HEK293 (cell line): ENCODE data around the gene UBL5.

ENCODE experiments used
- EGR2 ChIP-seq: fragments of 450-650 bp; formaldehyde crosslinking; IDR thresholded peaks from 2 replicates; pipeline ENCODE4 v1.5.1; 2016; ENCODE audit warnings: low read depth, missing biosample characterization, missing genetic modification characterization
- GLIS2 ChIP-seq: fragments of 450-650 bp; formaldehyde crosslinking; IDR thresholded peaks from 2 replicates; pipeline ENCODE4 v1.5.1; 2016; ENCODE audit warnings: missing biosample characterization, missing genetic modification characterization
- KLF1 ChIP-seq: fragments of 450-650 bp; formaldehyde crosslinking; IDR thresholded peaks from 2 replicates; pipeline ENCODE4 v1.5.1; 2016; ENCODE audit warnings: missing biosample characterization, missing genetic modification characterization
- KLF9 ChIP-seq: fragments of 450-650 bp; formaldehyde crosslinking; IDR thresholded peaks from 2 replicates; pipeline ENCODE4 v1.5.1; 2016; ENCODE audit warnings: missing biosample characterization, missing genetic modification characterization, low read depth
- PATZ1 ChIP-seq: fragments of 450-650 bp; formaldehyde crosslinking; IDR thresholded peaks from 2 replicates; pipeline ENCODE4 v1.5.1; 2016; ENCODE audit warnings: missing biosample characterization, missing genetic modification characterization
- PRDM6 ChIP-seq: fragments of 450-650 bp; formaldehyde crosslinking; IDR thresholded peaks from 2 replicates; pipeline ENCODE4 v1.5.1; 2017; ENCODE audit warnings: missing biosample characterization, missing genetic modification characterization
- RBAK ChIP-seq: fragments of 450-650 bp; formaldehyde crosslinking; IDR thresholded peaks from 2 replicates; pipeline ENCODE4 v1.5.1; 2016; ENCODE audit warnings: missing biosample characterization, missing genetic modification characterization
- SP2 ChIP-seq: fragments of 450-650 bp; formaldehyde crosslinking; IDR thresholded peaks from 2 replicates; pipeline ENCODE4 v1.5.1; 2016; ENCODE audit warnings: missing biosample characterization, missing genetic modification characterization
- SP3 ChIP-seq: fragments of 450-650 bp; formaldehyde crosslinking; IDR thresholded peaks from 2 replicates; pipeline ENCODE4 v1.5.1; 2016; ENCODE audit warnings: missing biosample characterization, missing genetic modification characterization
- SP7 ChIP-seq: fragments of 450-650 bp; formaldehyde crosslinking; IDR thresholded peaks from 2 replicates; pipeline ENCODE4 v1.5.1; 2016; ENCODE audit warnings: missing biosample characterization, missing genetic modification characterization
- TRIM28 ChIP-seq: IDR thresholded peaks from 2 replicates; pipeline ENCODE4 v1.6.1; 2011; ENCODE audit warnings: low read length, control low read depth, borderline replicate concordance
- ZFHX2 ChIP-seq: fragments of 450-650 bp; formaldehyde crosslinking; conservative IDR thresholded peaks from 2 replicates; pipeline ENCODE4 v1.5.1; 2016; ENCODE audit warnings: missing biosample characterization, missing genetic modification characterization
- ZIC2 ChIP-seq: fragments of 450-650 bp; formaldehyde crosslinking; IDR thresholded peaks from 2 replicates; pipeline ENCODE4 v1.5.1; 2016; ENCODE audit warnings: missing biosample characterization, missing genetic modification characterization
- ZNF114 ChIP-seq: fragments of 450-650 bp; formaldehyde crosslinking; IDR thresholded peaks from 2 replicates; pipeline ENCODE4 v1.5.0; 2017; ENCODE audit warnings: missing biosample characterization, missing genetic modification characterization
- ZNF169 ChIP-seq: fragments of 450-650 bp; formaldehyde crosslinking; IDR thresholded peaks from 2 replicates; pipeline ENCODE4 v1.5.1; 2016; ENCODE audit warnings: missing biosample characterization, missing genetic modification characterization
- ZNF211 ChIP-seq: fragments of 450-650 bp; formaldehyde crosslinking; IDR thresholded peaks from 2 replicates; pipeline ENCODE4 v1.5.1; 2016; ENCODE audit warnings: low read depth, missing biosample characterization, missing genetic modification characterization
- ZNF248 ChIP-seq: fragments of 450-650 bp; formaldehyde crosslinking; IDR thresholded peaks from 2 replicates; pipeline ENCODE4 v1.5.1; 2017; ENCODE audit warnings: missing biosample characterization, missing genetic modification characterization
- ZNF292 ChIP-seq: fragments of 450-650 bp; formaldehyde crosslinking; IDR thresholded peaks from 2 replicates; pipeline ENCODE4 v1.5.1; 2016; ENCODE audit warnings: low read depth, missing biosample characterization, missing genetic modification characterization, borderline replicate concordance
- ZNF324 ChIP-seq: fragments of 450-650 bp; formaldehyde crosslinking; IDR thresholded peaks from 2 replicates; pipeline ENCODE4 v1.5.1; 2016; ENCODE audit warnings: missing biosample characterization, missing genetic modification characterization
- ZNF433 ChIP-seq: fragments of 450-650 bp; formaldehyde crosslinking; IDR thresholded peaks from 2 replicates; pipeline ENCODE4 v1.5.1; 2016; ENCODE audit warnings: missing biosample characterization, missing genetic modification characterization, low read depth
- ZNF449 ChIP-seq: fragments of 450-650 bp; formaldehyde crosslinking; IDR thresholded peaks from 2 replicates; pipeline ENCODE4 v1.5.1; 2017; ENCODE audit warnings: missing biosample characterization, mild to moderate bottlenecking, missing genetic modification characterization, moderate library complexity
- ZNF521 ChIP-seq: fragments of 450-650 bp; formaldehyde crosslinking; IDR thresholded peaks from 2 replicates; pipeline ENCODE4 v1.5.1; 2017; ENCODE audit warnings: missing biosample characterization, mild to moderate bottlenecking, missing genetic modification characterization
- ZNF544 ChIP-seq: fragments of 450-650 bp; formaldehyde crosslinking; IDR thresholded peaks from 2 replicates; pipeline ENCODE4 v1.5.0; 2017; ENCODE audit warnings: missing biosample characterization, missing genetic modification characterization
- ZNF623 ChIP-seq: fragments of 450-650 bp; formaldehyde crosslinking; IDR thresholded peaks from 2 replicates; pipeline ENCODE4 v1.5.1; 2016; ENCODE audit warnings: missing biosample characterization, missing genetic modification characterization
- ZNF654 ChIP-seq: fragments of 450-650 bp; formaldehyde crosslinking; IDR thresholded peaks from 2 replicates; pipeline ENCODE4 v1.5.1; 2016; ENCODE audit warnings: low read depth, missing biosample characterization, missing genetic modification characterization
- ZNF660 ChIP-seq: fragments of 450-650 bp; IDR thresholded peaks from 2 replicates; pipeline ENCODE4 v1.5.1; 2018; ENCODE audit warnings: missing biosample characterization, mild to moderate bottlenecking, missing genetic modification characterization
- ZNF704 ChIP-seq: fragments of 450-650 bp; formaldehyde crosslinking; IDR thresholded peaks from 2 replicates; pipeline ENCODE4 v1.5.1; 2016; ENCODE audit warnings: missing biosample characterization, missing genetic modification characterization
- ZNF777 ChIP-seq: fragments of 450-650 bp; formaldehyde crosslinking; IDR thresholded peaks from 2 replicates; pipeline ENCODE4 v1.5.1; 2017; ENCODE audit warnings: missing biosample characterization, missing genetic modification characterization, borderline replicate concordance
- ZSCAN30 ChIP-seq: fragments of 450-650 bp; IDR thresholded peaks from 2 replicates; pipeline ENCODE4 v1.5.1; 2018; ENCODE audit warnings: missing biosample characterization, mild to moderate bottlenecking, missing genetic modification characterization, moderate library complexity

Gene UBL5

GRCh38 chr19:9791552-9792205, 36.0 kb upstream of the UBL5 start (continued):
- TF ChIP-seq ZNF623 (tag by site-specific recombination) (no peak), KLF1 (tag by site-specific recombination) (peak; percentile 10; the same call in 1 of the 2 replicates), SP3 (tag by site-specific recombination) (peak; percentile 68), SP2 (peak; percentile 54), ZNF211 (tag by site-specific recombination) (no peak), ZNF324 (tag by site-specific recombination) (no peak), KLF9 (tag by site-specific recombination) (peak; percentile 55), SP7 (tag by site-specific recombination) (no peak), ZNF169 (no peak), ZNF433 (tag by site-specific recombination) (no peak), ZNF248 (tag by site-specific recombination) (no peak), EGR2 (tag by site-specific recombination) (0 out of 2 replicates have a peak, but pooled peaks have one; percentile 67), ZNF704 (no peak), PATZ1 (tag by site-specific recombination) (peak; percentile 9; the same call in 1 of the 2 replicates), PRDM6 (tag by site-specific recombination) (no peak), ZNF654 (tag by site-specific recombination) (no peak), ZNF114 (tag by site-specific recombination) (no peak), ZNF544 (tag by site-specific recombination) (no peak), ZNF777 (tag by site-specific recombination) (no peak), ZIC2 (tag by site-specific recombination) (no peak), ZFHX2 (tag by site-specific recombination) (peak; percentile 79), GLIS2 (no peak), ZNF660 (tag by site-specific recombination) (no peak), ZNF521 (tag by site-specific recombination) (no peak), TRIM28 (no peak), RBAK (tag by site-specific recombination) (no peak), ZSCAN30 (tag by site-specific recombination) (no peak), ZNF292 (tag by site-specific recombination) (no peak), ZNF449 (tag by site-specific recombination) (no peak)
